Colonic mucosa (tissue), 4 donors: ENCODE data around the gene DAAM1. TPM values are rescaled to one million over a fixed set of nuclear protein-coding genes. Genes with fewer than 3 reads are reported as not detected.

Source experiments
- DNase-seq: peaks from one replicate; pipeline ENCODE4 v3.0.0-alpha.2; 2020
- H3K27ac ChIP-seq: fragments of 200-600 bp; one replicate; pipeline ENCODE4 v1.8.0; 2021
- H3K27me3 ChIP-seq: fragments of 200-600 bp; one replicate; pipeline ENCODE4 v1.8.0; 2021
- H3K36me3 ChIP-seq: fragments of 200-600 bp; one replicate; pipeline ENCODE4 v1.8.0; 2021
- H3K4me1 ChIP-seq: fragments of 200-600 bp; one replicate; pipeline ENCODE4 v1.8.0; 2021; ENCODE audit warnings: mild to moderate bottlenecking
- H3K4me3 ChIP-seq: fragments of 200-600 bp; one replicate; pipeline ENCODE4 v1.8.0; 2021
- H3K9ac ChIP-seq, 2 donors: one replicate each; pipeline ENCODE4 v1.7.0; 2013; ENCODE audit warnings: control low read depth in 2 of 2, low read depth in 2 of 2, low read length in 2 of 2
- H3K9me3 ChIP-seq: fragments of 200-600 bp; one replicate; pipeline ENCODE4 v1.8.0; 2021
- intact Hi-C: fragments of 100-400 bp; cut with DNase I; formaldehyde crosslinking; loops from one replicate; pipeline ENCODE4 v1.14.1; 2022
- total RNA-seq, 2 donors: library from RNA; stranded (reverse); fragmentation: NEBNext Ultra II Directional in 1 of 2; extraction: Animal tissue kit (Norgen Biotek cat#: 25700) in 1 of 2; gene quantifications; one replicate each; pipeline ENCODE4 v1.2.1, GENCODE V29; 2021
- TF ChIP-seq, protein P1 (sequence below): fragments of 200-600 bp; IDR thresholded peaks from one replicate; pipeline ENCODE4 v1.8.0; 2022; ENCODE audit warnings: antibody characterized with exemption, mild to moderate bottlenecking
- donor health status: healthy.
- donor health status: DM: no; HTN: no; CAD: no.
- donor health status: DM: no; HTN: no; CAD: no.

The DAAM1 gene
- total RNA-seq, 2 donors from 2014 or later: 35.0 to 52.4 TPM

DNA sequence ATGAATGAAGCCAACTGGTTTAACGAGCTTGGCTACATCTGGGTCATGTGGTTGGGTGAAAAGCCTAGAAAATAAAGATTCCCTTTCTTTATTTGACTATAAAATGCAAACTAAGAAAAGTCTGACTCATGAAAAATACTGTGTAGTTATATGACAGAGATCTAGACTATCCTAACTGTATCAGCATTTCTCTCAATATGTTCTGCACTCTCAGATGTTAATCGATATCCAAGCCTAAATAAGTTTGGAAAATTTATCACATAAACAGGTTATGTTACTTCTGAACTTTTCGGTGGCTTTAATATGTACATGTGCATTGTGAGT lies 133.1 kb downstream of the DAAM1 start:
- Histone ChIP-seq H3K4me1 (no peaks in the 10 kb centered on the region), H3K27me3 (no peaks in the 10 kb centered on the region), H3K9ac (no peak overlapping the region)

GRCh38 chr14:59325906-59326305 lies 137.4 kb downstream of the DAAM1 start:
- TF ChIP-seq, protein P1, sequence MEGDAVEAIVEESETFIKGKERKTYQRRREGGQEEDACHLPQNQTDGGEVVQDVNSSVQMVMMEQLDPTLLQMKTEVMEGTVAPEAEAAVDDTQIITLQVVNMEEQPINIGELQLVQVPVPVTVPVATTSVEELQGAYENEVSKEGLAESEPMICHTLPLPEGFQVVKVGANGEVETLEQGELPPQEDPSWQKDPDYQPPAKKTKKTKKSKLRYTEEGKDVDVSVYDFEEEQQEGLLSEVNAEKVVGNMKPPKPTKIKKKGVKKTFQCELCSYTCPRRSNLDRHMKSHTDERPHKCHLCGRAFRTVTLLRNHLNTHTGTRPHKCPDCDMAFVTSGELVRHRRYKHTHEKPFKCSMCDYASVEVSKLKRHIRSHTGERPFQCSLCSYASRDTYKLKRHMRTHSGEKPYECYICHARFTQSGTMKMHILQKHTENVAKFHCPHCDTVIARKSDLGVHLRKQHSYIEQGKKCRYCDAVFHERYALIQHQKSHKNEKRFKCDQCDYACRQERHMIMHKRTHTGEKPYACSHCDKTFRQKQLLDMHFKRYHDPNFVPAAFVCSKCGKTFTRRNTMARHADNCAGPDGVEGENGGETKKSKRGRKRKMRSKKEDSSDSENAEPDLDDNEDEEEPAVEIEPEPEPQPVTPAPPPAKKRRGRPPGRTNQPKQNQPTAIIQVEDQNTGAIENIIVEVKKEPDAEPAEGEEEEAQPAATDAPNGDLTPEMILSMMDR: no peak
- H3K4me1 ChIP-seq: no peaks in the 10 kb centered on the region
- no peaks in the 10 kb centered on the region for H3K27me3 ChIP-seq
- intact Hi-C loops: no loop called here
- H3K36me3 ChIP-seq: no peaks in the 10 kb centered on the region
- H3K9ac ChIP-seq: no peak overlapping the region
- no peaks in the 10 kb centered on the region for H3K9me3 ChIP-seq
- H3K4me3 ChIP-seq: no peak overlapping the region
- no peak overlapping the region for H3K27ac ChIP-seq
- no peak for DNase-seq

More for the DNA sequence above, 133.1 kb downstream of the DAAM1 start:
- no peak for DNase-seq
- no peaks in the 10 kb centered on the region for H3K36me3 ChIP-seq
- H3K27ac ChIP-seq: peak overlapping the region; percentile 35
- intact Hi-C loops: no loop called here
- H3K4me3 ChIP-seq: no peak overlapping the region
- H3K9me3 ChIP-seq: no peaks in the 10 kb centered on the region
- TF ChIP-seq, protein P1: no peak

GRCh38 chr14:59328454-59328853 lies 140.0 kb downstream of the DAAM1 start:
- H3K36me3 ChIP-seq: no peaks in the 10 kb centered on the region
- no peaks in the 10 kb centered on the region for H3K27me3 ChIP-seq
- TF ChIP-seq, protein P1: no peak
- DNase-seq: no peak
- no peak overlapping the region for H3K4me3 ChIP-seq
- intact Hi-C loops: no loop called here
- H3K4me1 ChIP-seq: no peaks in the 10 kb centered on the region
- no peak overlapping the region for H3K9ac ChIP-seq
- H3K9me3 ChIP-seq: no peaks in the 10 kb centered on the region
- no peak overlapping the region for H3K27ac ChIP-seq

GRCh38 chr14:59330455-59330854 lies 142.0 kb downstream of the DAAM1 start:
- peak overlapping the region; percentile 8 for H3K27ac ChIP-seq
- intact Hi-C loops: no loop called here
- no peak overlapping the region for H3K9ac ChIP-seq
- no peak for DNase-seq
- no peaks in the 10 kb centered on the region for H3K27me3 ChIP-seq
- TF ChIP-seq, protein P1: no peak
- H3K36me3 ChIP-seq: no peaks in the 10 kb centered on the region
- H3K4me1 ChIP-seq: no peaks in the 10 kb centered on the region
- H3K4me3 ChIP-seq: no peak overlapping the region
- no peaks in the 10 kb centered on the region for H3K9me3 ChIP-seq

- Histone ChIP-seq H3K36me3 (no peaks in the 10 kb centered on the region), H3K9me3 (no peaks in the 10 kb centered on the region), H3K9ac (no peak overlapping the region), H3K4me3 (no peak overlapping the region), H3K27me3 (no peaks in the 10 kb centered on the region), H3K4me1 (no peaks in the 10 kb centered on the region), H3K27ac (no peak overlapping the region)
- DNase-seq: no peak
- intact Hi-C loops: no loop called here
- TF ChIP-seq, protein P1: no peak
Measured at GRCh38 chr14:59331217-59331616, 142.8 kb downstream of the DAAM1 start.

DNA sequence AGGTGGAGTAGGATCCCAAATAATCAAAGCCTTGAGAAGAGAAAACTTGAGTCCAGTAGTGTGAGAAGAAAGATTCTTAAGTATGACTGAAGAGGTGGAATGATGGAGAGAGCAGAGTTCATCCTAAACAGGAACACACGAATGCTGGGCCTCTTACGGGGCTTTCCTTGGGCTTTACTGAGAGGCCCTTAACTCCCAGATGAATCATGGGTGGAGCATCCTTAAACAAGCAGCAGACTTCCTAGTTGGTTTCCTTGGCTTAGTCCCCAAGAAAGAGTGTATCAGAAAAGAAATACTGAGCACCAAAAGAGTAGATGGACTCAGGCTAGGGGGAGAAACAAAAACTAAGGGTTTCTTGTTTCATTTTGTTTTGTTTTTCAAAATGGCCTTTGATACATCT lies 144.3 kb downstream of the DAAM1 start:
- no peaks in the 10 kb centered on the region for H3K9me3 ChIP-seq
- H3K36me3 ChIP-seq: no peaks in the 10 kb centered on the region
- H3K4me3 ChIP-seq: no peak overlapping the region
- H3K9ac ChIP-seq: no peak overlapping the region
- intact Hi-C loops: no loop called here
- no peak for DNase-seq
- no peaks in the 10 kb centered on the region for H3K4me1 ChIP-seq
- no peaks in the 10 kb centered on the region for H3K27me3 ChIP-seq
- TF ChIP-seq, protein P1: no peak
- H3K27ac ChIP-seq: no peak overlapping the region
